NCI-H82 treated with DMSO at 0.1 percent for 48 hours (cell line): ENCODE results near the gene FANCE.

Experiments used
- DNase-seq: peaks from one replicate; lab custom pipeline; 2025; ENCODE audit not compliant: unreplicated experiment; lab: John Stamatoyannopoulos, UW

Gene FANCE

GRCh38 chr6:35463292-35463691 is 11.2 kb downstream of the FANCE start:
- no peak for DNase-seq

GRCh38 chr6:35465646-35466045 is 13.5 kb downstream of the FANCE start:
- DNase-seq = no peak

- DNase-seq = peak; percentile 94
These were observed 16.2 kb downstream of the FANCE start, which contains the start of gene RPL10A for GRCh38 chr6:35468181-35468979. Gene RPL10A (plus strand): TSS chr6:35468401. CDS start chr6:35468435, 34 bp downstream.

DNA sequence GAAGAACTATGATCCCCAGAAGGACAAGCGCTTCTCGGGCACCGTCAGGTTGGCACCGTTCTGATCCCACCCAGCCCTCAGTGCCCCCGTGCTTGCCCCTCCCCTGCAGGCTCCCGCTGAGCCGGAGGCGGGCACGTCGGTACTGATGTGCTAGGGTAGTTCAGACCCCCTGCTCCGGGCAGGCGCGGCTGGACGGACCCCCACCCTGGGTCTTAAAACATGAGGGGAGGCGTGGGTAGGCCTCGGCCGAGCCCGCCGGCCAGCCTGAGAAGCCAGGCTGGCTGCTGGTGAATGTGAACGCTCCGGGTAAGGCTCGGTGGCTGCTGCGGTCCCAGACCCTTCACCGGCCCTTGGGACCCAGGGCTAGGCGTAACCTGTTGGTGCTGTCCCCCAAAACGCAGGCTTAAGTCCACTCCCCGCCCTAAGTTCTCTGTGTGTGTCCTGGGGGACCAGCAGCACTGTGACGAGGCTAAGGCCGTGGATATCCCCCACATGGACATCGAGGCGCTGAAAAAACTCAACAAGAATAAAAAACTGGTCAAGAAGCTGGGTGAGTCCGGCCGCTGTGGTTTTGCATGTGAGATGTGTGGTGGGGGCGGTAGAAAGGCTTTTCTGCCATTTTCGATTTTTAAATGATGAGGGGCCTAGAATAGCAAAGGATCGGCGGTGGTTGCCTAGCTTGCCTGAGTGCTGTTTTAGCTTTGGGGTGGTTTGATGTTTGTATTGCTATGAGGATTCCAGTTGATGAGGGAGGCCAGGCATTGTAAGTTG is 17.0 kb downstream of the FANCE start:
- no peak for DNase-seq

- no peak for DNase-seq
These were observed 17.9 kb downstream of the FANCE start for GRCh38 chr6:35469751-35470662.

- DNase-seq = no peak
These were observed 18.6 kb downstream of the FANCE start for GRCh38 chr6:35470663-35471120.

- DNase-seq = no peak
These were observed 19.8 kb downstream of the FANCE start for GRCh38 chr6:35471836-35472345.

GRCh38 chr6:35473075-35473849 is 21.1 kb downstream of the FANCE start:
- DNase-seq = no peak

GRCh38 chr6:35473850-35474130 is 21.7 kb downstream of the FANCE start:
- no peak for DNase-seq

DNA sequence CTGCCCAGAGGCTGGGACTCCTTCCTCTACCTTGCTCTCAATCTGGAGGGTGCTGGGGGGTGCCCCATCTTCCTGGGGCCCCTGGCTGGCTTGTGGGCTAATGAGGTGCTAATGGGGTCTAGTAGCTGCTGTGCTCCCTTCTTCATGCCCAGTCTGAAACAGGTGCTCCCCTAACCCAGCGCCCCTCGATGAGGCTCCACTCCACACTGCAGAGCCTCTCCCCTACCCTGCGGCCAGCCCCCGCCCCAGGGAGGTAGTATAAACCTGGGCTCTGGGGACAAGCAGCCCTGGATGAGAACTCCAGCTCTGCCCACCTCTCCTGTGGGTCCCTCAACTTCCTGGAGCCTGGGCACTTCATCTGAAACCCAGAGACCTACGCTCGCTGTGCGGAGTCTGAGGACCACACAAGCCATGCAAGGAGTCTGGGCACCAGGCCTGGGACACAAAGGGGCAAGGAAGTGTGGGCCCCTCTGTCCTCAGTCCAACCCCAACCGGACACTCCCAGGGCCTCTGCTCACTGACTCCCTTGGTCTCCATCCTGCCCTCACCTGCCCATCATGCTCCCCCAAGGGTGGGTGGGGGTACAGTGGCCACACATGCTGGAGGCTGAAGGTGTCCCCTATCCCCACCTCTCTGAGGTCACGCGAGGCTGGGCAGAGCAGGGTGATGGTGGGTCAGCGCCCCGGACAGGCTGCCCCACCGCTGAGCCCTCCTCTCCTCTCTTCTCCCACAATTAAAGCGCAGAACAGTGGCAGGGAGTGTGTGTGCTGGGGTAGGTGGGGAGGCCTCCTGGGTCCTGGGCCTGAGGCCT is 22.2 kb downstream of the FANCE start:
- no peak for DNase-seq

DNA sequence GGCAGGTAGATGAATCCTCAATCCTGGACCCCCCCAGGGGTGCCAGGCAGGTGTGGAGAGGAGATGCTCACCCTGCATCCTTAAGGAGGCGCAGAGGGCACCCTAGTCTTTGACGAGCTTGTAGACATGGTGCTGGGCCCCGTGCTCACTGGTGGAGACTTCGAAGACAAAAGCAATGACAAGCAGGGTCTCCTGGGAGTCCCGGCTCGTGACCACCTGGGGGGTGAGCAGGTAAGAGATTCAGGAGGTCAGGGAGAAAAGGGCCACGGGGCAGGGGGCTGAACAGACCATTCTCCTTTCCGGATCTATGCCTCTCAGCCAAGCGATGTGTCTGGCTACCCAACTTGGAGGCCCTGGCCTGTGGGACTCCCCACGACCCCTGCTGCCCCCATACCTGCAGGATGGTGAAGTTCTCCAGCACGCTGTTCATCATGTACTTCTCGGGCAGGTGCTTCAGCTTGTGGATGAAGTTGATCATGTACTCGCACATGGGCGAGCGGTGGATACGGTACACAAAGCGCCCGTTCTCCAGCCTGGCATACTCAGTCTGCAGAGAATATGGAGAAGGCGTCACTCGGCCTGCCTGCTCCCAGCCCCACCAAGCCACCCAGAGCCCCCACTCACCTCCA is 22.9 kb downstream of the FANCE start:
- no peak for DNase-seq

- no peak for DNase-seq
These were observed 23.4 kb downstream of the FANCE start for GRCh38 chr6:35475573-35475972.

GRCh38 chr6:35476004-35476403 is 23.9 kb downstream of the FANCE start:
- no peak for DNase-seq

- no peak for DNase-seq
These were observed 24.9 kb downstream of the FANCE start for GRCh38 chr6:35477028-35477427.

GRCh38 chr6:35477551-35478179 is 25.5 kb downstream of the FANCE start:
- no peak for DNase-seq

- no peak for DNase-seq
These were observed 26.1 kb downstream of the FANCE start for GRCh38 chr6:35478259-35478658.

- no peak for DNase-seq
These were observed 28.0 kb downstream of the FANCE start for GRCh38 chr6:35480176-35480575.

- no peak for DNase-seq
These were observed 29.1 kb downstream of the FANCE start for GRCh38 chr6:35481226-35481625.

DNA sequence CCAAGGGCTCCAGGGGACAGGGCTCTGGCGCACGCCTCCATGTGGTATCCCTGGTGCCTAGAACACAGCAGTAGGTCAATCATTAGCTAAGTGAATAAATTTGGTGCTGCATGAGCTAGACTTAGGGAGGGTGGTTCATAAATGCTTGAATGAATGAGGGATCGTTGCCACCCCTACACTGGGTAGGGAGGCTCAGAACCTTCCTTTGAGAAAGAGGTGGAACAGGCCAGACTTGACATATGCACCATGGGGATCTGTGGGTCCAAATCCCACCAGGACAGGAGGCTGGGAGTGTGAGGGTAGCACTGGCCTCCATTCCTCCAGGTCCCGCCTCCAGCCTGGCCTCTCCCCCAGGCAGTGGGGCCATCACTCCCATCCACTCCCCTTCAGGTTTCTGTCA is 30.9 kb downstream of the FANCE start:
- no peak for DNase-seq
